K562 (cell line): ENCODE measurements around the gene CHRDL2. TPM values are rescaled to one million over a fixed set of nuclear protein-coding genes. Genes with fewer than 3 reads are reported as not detected.

Experiments used
- ATAC-seq: fragments of 200-7000 bp; cut with Tn5 transposase; 3 replicates; pipeline ENCODE4 v1.9.1; 2020; ENCODE audit warnings: moderate library complexity
- BruUV-seq: library from RNA; stranded (reverse); fragments of 400-500 nt; replicated peaks from 2 replicates; lab custom pipeline; 2021; lab: Mats Ljungman, UMichigan
- CTCF ChIA-PET: fragments of 300-600 bp; formaldehyde crosslinking; extraction: SDS; loops from one replicate; lab custom pipeline; 2021; ENCODE audit warnings: low intra/inter-chr PET ratio; lab: Yijun Ruan, JAX
- POLR2A ChIA-PET: fragments of 300-600, 350-650 bp; sonication (Branson Sonifier 250); formaldehyde crosslinking; extraction: SDS; loops from one replicate; lab custom pipeline; 2021; ENCODE audit warnings: antibody characterized with exemption, inconsistent platforms; lab: Yijun Ruan, JAX
- DNase-seq, 4 experiments: peaks; one replicate each; pipeline versions ENCODE4 v3.0.0 to v3.0.0-alpha.2; 2011 to 2018; ENCODE audit warnings: low spot score in 3 of 4, mixed read lengths in 3 of 4; ENCODE audit errors: extremely low read depth in 1 of 4
- FAIRE-seq: peaks from 2 replicates; lab custom pipeline; 2011; peaks lifted over from hg19 to GRCh38; lab: Jason Lieb, UNC
- H2AFZ ChIP-seq: 2 replicates; pipeline ENCODE4 v1.6.0; 2011; ENCODE audit warnings: low read depth, low read length, control low read depth, inconsistent platforms
- H3K27ac ChIP-seq: fragments of 200-600 bp; 3 replicates; pipeline ENCODE4 v1.8.0; 2011; ENCODE audit warnings: low read depth, mild to moderate bottlenecking, control low read depth, inconsistent platforms, low read length, moderate library complexity, mixed read lengths; ENCODE audit errors: extremely low read depth
- H3K27me3 ChIP-seq, 2 experiments: fragments of 300-600 bp in 1 of 2; 2 replicates in 1 of 2; 3 replicates in 1 of 2; pipeline versions ENCODE4 v1.6.0 to v1.8.0; 2011; ENCODE audit warnings: inconsistent platforms in 2 of 2, low read length in 2 of 2, mild to moderate bottlenecking in 1 of 2, mixed read lengths in 1 of 2, moderate library complexity in 1 of 2; ENCODE audit not compliant: control insufficient read depth in 2 of 2, insufficient read depth in 2 of 2
- H3K36me3 ChIP-seq: fragments of 300-600 bp; 3 replicates; pipeline ENCODE4 v1.8.0; 2011; ENCODE audit warnings: mild to moderate bottlenecking, low read length, inconsistent platforms; ENCODE audit not compliant: control insufficient read depth, insufficient read depth
- H3K4me1 ChIP-seq, 2 experiments: fragments of 200-600 bp in 1 of 2; replicated peaks in 1 of 2; 2 replicates in 1 of 2; 3 replicates in 1 of 2; pipeline versions ENCODE4 v1.5.1 to v1.8.0; 2011; ENCODE audit warnings: inconsistent platforms in 2 of 2, low read length in 2 of 2, mild to moderate bottlenecking in 1 of 2, mixed read lengths in 1 of 2, moderate library complexity in 1 of 2; ENCODE audit not compliant: control insufficient read depth in 2 of 2, insufficient read depth in 2 of 2
- H3K4me2 ChIP-seq: 2 replicates; pipeline ENCODE4 v1.6.1; 2011; ENCODE audit warnings: low read length, control low read depth, inconsistent platforms, mixed read lengths; ENCODE audit not compliant: insufficient read depth
- H3K4me3 ChIP-seq: fragments of 200-600 bp; sonication (generic), shearing (Covaris generic); 2 replicates; pipeline ENCODE4 v1.5.1; 2016; ENCODE audit warnings: control low read depth, inconsistent platforms
- H3K79me2 ChIP-seq: fragments of 200-600 bp; 3 replicates; pipeline ENCODE4 v1.8.0; 2011; ENCODE audit warnings: low read length, inconsistent platforms; ENCODE audit not compliant: control insufficient read depth, insufficient read depth
- H3K9ac ChIP-seq, 2 experiments: 2 replicates each; pipeline versions ENCODE4 v1.6.0 to v1.6.1; 2011; ENCODE audit warnings: low read depth in 2 of 2, low read length in 2 of 2, control low read depth in 1 of 2, inconsistent platforms in 1 of 2, mild to moderate bottlenecking in 1 of 2, mixed read lengths in 1 of 2; ENCODE audit not compliant: insufficient read depth in 1 of 2
- H3K9me1 ChIP-seq: one replicate; pipeline ENCODE4 v1.6.0; 2011; ENCODE audit warnings: inconsistent platforms, mild to moderate bottlenecking, low read length, moderate library complexity; ENCODE audit not compliant: control insufficient read depth, insufficient read depth
- H3K9me3 ChIP-seq: replicated peaks from 2 replicates; pipeline ENCODE4 v1.5.1; 2011; ENCODE audit warnings: low read depth, low read length, inconsistent platforms; ENCODE audit not compliant: control insufficient read depth, insufficient read depth
- H4K20me1 ChIP-seq: replicated peaks from 2 replicates; pipeline ENCODE4 v1.6.1; 2011; ENCODE audit warnings: low read length, inconsistent platforms, mixed read lengths; ENCODE audit not compliant: control insufficient read depth, insufficient read depth
- HMG20A ChIP-seq: fragments of 450-650 bp; formaldehyde crosslinking; conservative IDR thresholded peaks from 2 replicates; pipeline ENCODE4 v1.4.0; 2020; ENCODE audit warnings: mild to moderate bottlenecking, mixed read lengths
- RBM25 ChIP-seq: fragments of 200-400 bp; formaldehyde crosslinking; IDR thresholded peaks from 2 replicates; pipeline ENCODE4 v1.6.1; 2018; ENCODE audit warnings: low read length, low read depth, moderate library complexity; ENCODE audit not compliant: severe bottlenecking
- SMAD1 ChIP-seq: fragments of 150-350 bp; IDR thresholded peaks from 2 replicates; pipeline ENCODE4 v1.6.1; 2014; ENCODE audit warnings: low read length, low read depth; ENCODE audit not compliant: partially characterized antibody
- STAT5B ChIP-seq: fragments of 250-450 bp; sonication (Bioruptor Pico); IDR thresholded peaks from 2 replicates; pipeline ENCODE4 v1.8.0; 2021; ENCODE audit warnings: mild to moderate bottlenecking, inconsistent platforms
- TCF7L2 ChIP-seq: fragments of 150-350 bp; IDR thresholded peaks from 2 replicates; pipeline ENCODE4 v1.6.1; 2016; ENCODE audit warnings: low read depth, mild to moderate bottlenecking, low read length, moderate library complexity
- TCFL5 ChIP-seq: fragments of 250-450 bp; sonication (Bioruptor Pico); conservative IDR thresholded peaks from 2 replicates; pipeline ENCODE4 v1.6.1; 2021; ENCODE audit warnings: mild to moderate bottlenecking, moderate library complexity, matching md5 sums
- TRIM24 ChIP-seq, 2 experiments: fragments of 450-650 bp; IDR thresholded peaks; 2 replicates each; pipeline ENCODE4 v1.6.1; 2016
- TRIM28 ChIP-seq: fragments of 450-650 bp; IDR thresholded peaks from 2 replicates; pipeline ENCODE4 v1.6.1; 2017
- ZNF316 ChIP-seq: fragments of 450-650 bp; IDR thresholded peaks from 2 replicates; pipeline ENCODE4 v1.6.1; 2016
- ZNF384 ChIP-seq: IDR thresholded peaks from 2 replicates; pipeline ENCODE4 v1.6.1; 2012; ENCODE audit warnings: low read depth, low read length, improper control_type of control experiment
- ZNF444 ChIP-seq: fragments of 250-450 bp; sonication (Bioruptor Pico); IDR thresholded peaks from 2 replicates; pipeline ENCODE4 v1.4.0; 2020; ENCODE audit warnings: mild to moderate bottlenecking, moderate library complexity
- ZNF584 ChIP-seq: fragments of 200-800 bp; sonication (Bioruptor generic); IDR thresholded peaks from 2 replicates; pipeline ENCODE4 v1.6.1; 2016; ENCODE audit warnings: low read depth, mild to moderate bottlenecking, missing genetic modification characterization, missing compliant biosample characterization
- WGBS: fragments of 100-300 bp; shearing (Covaris generic); methylation state at CpG from one replicate; pipeline ENCODE4 v1.1.6; 2016; ENCODE audit warnings: low coverage, mixed read lengths; ENCODE audit not compliant: insufficient coverage; ENCODE audit errors: missing lambda C conversion rate; 5-methylcytosine and 5-hydroxymethylcytosine counted together
- in situ Hi-C: fragments of 300-500 bp; cut with MboI; formaldehyde crosslinking; loops from 4 replicates; pipeline ENCODE4 v1.15.0; 2018; ENCODE audit warnings: inconsistent platforms, mixed read lengths
- intact Hi-C: fragments of 100-400 bp; cut with micrococcal nuclease; formaldehyde crosslinking; loops from 2 replicates; pipeline ENCODE4 v1.14.2; 2022
- polyA plus RNA-seq, 8 experiments: library from polyadenylated mRNA; depleted of rRNA in 4 of 8; stranded (reverse) in 5 of 8; unstranded in 3 of 8; fragments of >200 nt; fragmentation: Nextera tagmentation in 2 of 8; fragmentation: Illumina TruSeq in 1 of 8; extraction: Ambion mirVana in 2 of 8; extraction: Trizol in 1 of 8; gene quantifications; 2 replicates each; pipeline versions ENCODE4 v1.2.1 to v1.2.3, GENCODE V29; 2011 to 2014; ENCODE audit warnings: inconsistent platforms in 1 of 8, missing spikeins in 1 of 8
- total RNA-seq, 7 experiments: library from RNA; depleted of rRNA in 6 of 7; stranded (reverse); fragments of >200 nt in 6 of 7; fragmentation: Illumina TruSeq in 2 of 7; extraction: Trizol in 2 of 7; gene quantifications; 2 replicates each; pipeline versions ENCODE4 v1.2.1 to v1.2.3, GENCODE V29; 2011 to 2021; ENCODE audit warnings: low replicate concordance in 1 of 7
- TF ChIP-seq, protein P1 (sequence below): fragments of 450-650 bp; formaldehyde crosslinking; IDR thresholded peaks from 2 replicates; pipeline ENCODE4 v1.4.0; 2020; ENCODE audit warnings: mild to moderate bottlenecking, moderate library complexity

CHRDL2 gene
- total and polyA plus RNA-seq, 9 of the 15 experiments (the other 6 are each of a cell fraction or from before 2014, with no cell fraction given), result not detected

DNA sequence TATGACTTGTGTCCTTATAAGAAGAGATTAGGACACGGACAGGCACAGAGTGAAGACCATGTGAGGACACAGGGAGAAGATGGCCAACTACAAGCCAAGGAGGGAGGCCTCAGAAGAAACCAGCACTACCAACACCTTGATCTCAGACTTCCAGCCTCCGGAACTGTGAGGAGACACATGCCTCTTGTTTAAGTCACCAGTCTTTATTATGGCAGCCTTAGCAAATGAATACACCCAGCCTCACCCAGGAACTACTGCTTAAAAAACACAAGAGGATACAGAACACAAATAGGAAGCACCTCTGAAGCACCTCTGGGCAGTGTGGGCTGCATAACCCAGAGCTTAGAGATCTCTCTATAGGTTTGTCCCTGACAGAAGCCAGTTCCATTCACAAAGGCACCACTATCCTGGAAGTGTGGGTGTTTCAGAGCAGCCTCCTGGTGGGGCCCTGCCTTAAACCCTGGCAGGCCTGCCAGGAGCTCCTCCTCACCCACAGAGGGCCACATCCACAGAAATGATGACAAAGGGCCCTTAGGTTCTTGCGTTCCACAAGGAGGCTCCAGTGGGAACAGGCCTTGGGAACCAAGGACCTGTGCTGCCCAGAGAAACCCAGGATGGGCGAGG is 58.8 kb downstream of the CHRDL2 start:
- H3K9ac ChIP-seq, result peak overlapping the region; percentile 16 to 80; a peak in 3 of 4 replicates
- FAIRE-seq (no peak), DNase-seq (peak in 2 of 4 experiments; percentile 10 to 11), ATAC-seq (peak; percentile 24; the same call in 1 of the 3 replicates)
- peak overlapping the region; percentile 77; the same call in 1 of the 2 replicates for H2AFZ ChIP-seq
- no peaks in the 10 kb centered on the region for H3K79me2 ChIP-seq
- H3K36me3 ChIP-seq, result no peaks in the 10 kb centered on the region
- peak overlapping the region; percentile 69; the same call in 2 of the 3 replicates for H3K27ac ChIP-seq
- no TSS peak for BruUV-seq
- no peaks in the 10 kb centered on the region for H3K27me3 ChIP-seq
- H4K20me1 ChIP-seq, result no peaks in the 10 kb centered on the region
- in situ Hi-C loops, result no loop called here
- POLR2A ChIA-PET, result interaction anchor here (0.5 to 1.6 kb wide), 5 partner anchors 16 to 1987 kb away, joined by 3 to 4 read pairs (median 4); no protein-coding TSS in a partner anchor
- peaks cover 13 to 16% of the 10 kb centered on the region in 2 experiments for H3K4me1 ChIP-seq
- H3K4me3 ChIP-seq, result no peak overlapping the region
- CTCF ChIA-PET, result no interaction called here
- H3K4me2 ChIP-seq, result no peak overlapping the region
- TF ChIP-seq ZNF584 (CRISPR knock-in tag), result 0 out of 2 replicates have a peak, but pooled peaks have one; percentile 40
- TF ChIP-seq STAT5B (CRISPR knock-in tag), result no peak
- TF ChIP-seq, all 486 proteins: peak for 1
- no peaks in the 10 kb centered on the region for H3K9me3 ChIP-seq
- WGBS, result 86% methylated on average over 4 of the region's 4 CpGs
- no peaks in the 10 kb centered on the region for H3K9me1 ChIP-seq
- intact Hi-C loops, result no loop called here

GRCh38 chr11:74671520-74672196 is 59.6 kb downstream of the CHRDL2 start:
- in situ Hi-C loops, result no loop called here
- Histone ChIP-seq H3K9ac (no peak overlapping the region), H3K4me2 (no peak overlapping the region), H3K9me1 (no peaks in the 10 kb centered on the region), H4K20me1 (no peaks in the 10 kb centered on the region), H3K27ac (no peak overlapping the region), H3K36me3 (no peaks in the 10 kb centered on the region), H3K4me1 (peaks cover 13 to 16% of the 10 kb centered on the region in 2 experiments), H3K4me3 (no peak overlapping the region), H3K27me3 (no peaks in the 10 kb centered on the region), H3K9me3 (no peaks in the 10 kb centered on the region), H3K79me2 (no peaks in the 10 kb centered on the region), H2AFZ (no peak overlapping the region)
- 70% methylated on average over 8 of the region's 10 CpGs for WGBS
- FAIRE-seq (no peak), DNase-seq (no peak), ATAC-seq (no peak)
- ChIA-PET POLR2A (interaction anchor here (0.7 kb wide), 1 partner anchor 14 kb away, joined by 3 read pairs; no protein-coding TSS in a partner anchor), CTCF (interaction anchor here (0.6 kb wide), 1 partner anchor 300 kb away, joined by 3 read pairs; no protein-coding TSS in a partner anchor)
- intact Hi-C loops, result no loop called here
- BruUV-seq, result no TSS peak
- TF ChIP-seq SMAD1, result no peak
- TF ChIP-seq ZNF316, result peak; percentile 73
- TF ChIP-seq HMG20A (CRISPR knock-in tag), result no peak
- TF ChIP-seq TRIM28, result peak; percentile 55; the same call in 1 of the 2 replicates
- TF ChIP-seq TCFL5, result no peak
- no peak for TF ChIP-seq RBM25
- peak in 1 of 2 experiments; percentile 32; a peak in 1 of 4 replicates for TF ChIP-seq TRIM24 (IDR thresholded peaks at IDR 0.05)
- no peak for TF ChIP-seq ZNF384
- no peak for TF ChIP-seq ZNF444
- TF ChIP-seq, protein P1, sequence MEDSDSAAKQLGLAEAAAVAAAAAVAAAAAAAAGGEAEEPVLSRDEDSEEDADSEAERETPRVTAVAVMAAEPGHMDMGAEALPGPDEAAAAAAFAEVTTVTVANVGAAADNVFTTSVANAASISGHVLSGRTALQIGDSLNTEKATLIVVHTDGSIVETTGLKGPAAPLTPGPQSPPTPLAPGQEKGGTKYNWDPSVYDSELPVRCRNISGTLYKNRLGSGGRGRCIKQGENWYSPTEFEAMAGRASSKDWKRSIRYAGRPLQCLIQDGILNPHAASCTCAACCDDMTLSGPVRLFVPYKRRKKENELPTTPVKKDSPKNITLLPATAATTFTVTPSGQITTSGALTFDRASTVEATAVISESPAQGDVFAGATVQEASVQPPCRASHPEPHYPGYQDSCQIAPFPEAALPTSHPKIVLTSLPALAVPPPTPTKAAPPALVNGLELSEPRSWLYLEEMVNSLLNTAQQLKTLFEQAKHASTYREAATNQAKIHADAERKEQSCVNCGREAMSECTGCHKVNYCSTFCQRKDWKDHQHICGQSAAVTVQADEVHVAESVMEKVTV (CRISPR knock-in tag), result no peak
- no peak for TF ChIP-seq TCF7L2
